ENCODE results near the gene SLC35F5.
"Not testable (repeated sequence)": the region's sequence is repeated elsewhere in the genome, so short reads cannot be mapped to it uniquely, and the experiment has no call there.

SLC35F5 gene

DNA sequence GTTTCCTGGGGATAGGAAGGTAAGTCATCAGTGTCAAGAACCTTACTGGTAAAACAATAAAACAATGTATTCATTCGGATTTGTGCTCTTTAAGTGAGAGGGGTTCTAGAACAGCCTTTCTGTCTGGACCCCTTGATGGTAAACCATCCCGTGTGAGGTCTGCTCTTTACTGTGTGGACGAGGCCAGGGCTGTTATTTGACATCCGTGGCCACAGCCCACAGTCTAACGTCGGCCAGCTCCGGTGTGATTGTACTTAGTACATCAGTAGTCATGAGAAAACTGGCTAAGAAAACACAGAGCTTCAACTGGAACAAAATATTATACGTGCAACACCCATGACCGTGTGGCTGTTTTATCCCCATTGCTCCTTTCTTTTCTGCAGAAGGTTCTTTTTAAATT lies 62.0 kb downstream of the SLC35F5 start:
- DNase-seq: no peak

- peak; percentile 64 for DNase-seq
Observed at GRCh38 chr2:113692698-113693428, 63.6 kb downstream of the SLC35F5 start.

GRCh38 chr2:113690871-113691270 lies 65.6 kb downstream of the SLC35F5 start:
- DNase-seq: peak; percentile 21

DNA sequence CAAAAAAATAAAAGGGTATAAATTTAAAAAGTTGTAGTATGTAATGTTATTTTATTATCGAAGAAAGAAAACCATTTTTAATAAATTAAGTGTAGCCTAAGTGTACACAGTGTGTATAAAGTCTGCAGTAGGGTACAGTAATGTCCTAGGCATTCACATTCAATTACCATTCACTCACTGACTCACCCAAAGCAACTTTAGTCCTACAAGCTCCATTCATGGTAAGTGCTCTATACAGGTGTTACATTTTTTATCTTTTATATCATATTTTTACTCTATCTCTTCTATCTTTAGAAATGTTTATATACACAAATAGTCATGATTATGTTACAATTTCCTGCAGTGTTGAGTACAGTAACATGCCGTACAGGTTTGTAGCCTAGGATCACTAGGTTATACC lies 69.9 kb downstream of the SLC35F5 start:
- DNase-seq: no peak

DNA sequence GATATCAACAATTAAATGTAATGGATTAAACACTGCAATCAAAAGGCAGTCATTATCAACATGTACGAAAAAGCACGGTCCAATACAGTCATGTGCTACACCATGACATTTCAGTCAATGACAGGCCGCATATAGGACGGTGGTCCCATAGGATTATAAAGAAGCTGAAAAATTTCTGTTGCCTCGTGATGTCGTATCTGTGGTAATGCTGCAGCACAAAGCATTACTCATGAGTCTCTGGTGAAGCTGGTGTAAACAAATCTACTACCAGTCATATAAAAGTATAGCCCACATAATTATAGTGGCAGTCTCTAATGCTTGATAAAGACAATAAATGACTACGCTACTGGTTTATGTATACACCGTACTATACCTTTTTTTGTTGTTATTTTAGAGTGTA lies 71.0 kb downstream of the SLC35F5 start:
- DNase-seq: no peak

GRCh38 chr2:113679457-113679856 lies 77.0 kb downstream of the SLC35F5 start:
- no peak for DNase-seq

- DNase-seq: no peak
Observed at GRCh38 chr2:113677330-113677729, 79.1 kb downstream of the SLC35F5 start.

DNA sequence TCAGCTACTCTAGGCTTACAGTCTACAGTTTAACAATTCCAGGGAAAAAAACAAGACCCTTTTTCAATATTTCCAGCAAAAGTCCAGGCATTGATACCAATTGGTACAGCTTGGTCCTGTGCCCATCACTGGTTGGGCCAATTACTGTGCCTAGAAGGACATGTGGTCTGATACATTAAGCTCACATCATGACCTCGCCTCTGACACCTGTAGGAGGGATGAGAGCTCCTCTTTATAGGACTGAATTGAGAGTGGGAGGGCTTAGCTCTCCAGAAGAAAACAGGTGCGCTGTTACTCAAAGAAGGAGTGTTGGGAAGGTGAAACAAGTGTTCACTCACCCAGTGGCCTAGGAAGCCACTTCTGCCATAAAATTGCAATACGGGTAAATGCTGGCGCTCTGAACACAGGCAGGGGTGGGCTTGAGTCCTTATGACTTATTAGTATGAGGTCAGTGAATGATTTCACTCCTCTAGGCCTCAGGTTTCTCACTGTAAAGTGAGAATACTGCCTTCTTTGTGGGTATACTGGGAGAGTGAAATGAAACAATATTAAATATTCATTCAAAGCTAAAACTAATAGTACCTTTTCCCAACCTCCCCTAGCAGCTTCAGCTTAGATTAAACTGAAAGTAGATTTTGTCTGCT lies 79.7 kb downstream of the SLC35F5 start:
- DNase-seq: no peak

DNA sequence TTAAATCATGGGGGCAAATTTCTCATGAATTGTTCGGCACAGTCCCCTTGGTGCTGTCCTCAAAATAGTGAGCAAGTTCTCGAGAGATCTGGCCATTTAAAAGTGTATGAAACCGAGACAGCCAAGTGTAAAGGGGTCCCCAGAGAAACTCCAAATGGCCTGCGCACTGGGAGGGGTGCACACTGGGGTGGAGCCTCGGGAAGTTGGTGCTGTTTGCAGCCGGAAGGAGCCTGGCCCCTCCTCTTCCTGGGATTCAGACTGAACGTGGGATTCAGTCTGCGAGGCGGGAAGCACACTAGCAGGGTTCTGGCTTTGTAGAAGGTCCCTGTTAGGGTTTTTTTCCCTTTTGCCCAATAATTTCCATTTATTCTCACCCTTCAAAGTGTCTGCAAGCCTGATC lies 80.6 kb downstream of the SLC35F5 start:
- no peak for DNase-seq

DNA sequence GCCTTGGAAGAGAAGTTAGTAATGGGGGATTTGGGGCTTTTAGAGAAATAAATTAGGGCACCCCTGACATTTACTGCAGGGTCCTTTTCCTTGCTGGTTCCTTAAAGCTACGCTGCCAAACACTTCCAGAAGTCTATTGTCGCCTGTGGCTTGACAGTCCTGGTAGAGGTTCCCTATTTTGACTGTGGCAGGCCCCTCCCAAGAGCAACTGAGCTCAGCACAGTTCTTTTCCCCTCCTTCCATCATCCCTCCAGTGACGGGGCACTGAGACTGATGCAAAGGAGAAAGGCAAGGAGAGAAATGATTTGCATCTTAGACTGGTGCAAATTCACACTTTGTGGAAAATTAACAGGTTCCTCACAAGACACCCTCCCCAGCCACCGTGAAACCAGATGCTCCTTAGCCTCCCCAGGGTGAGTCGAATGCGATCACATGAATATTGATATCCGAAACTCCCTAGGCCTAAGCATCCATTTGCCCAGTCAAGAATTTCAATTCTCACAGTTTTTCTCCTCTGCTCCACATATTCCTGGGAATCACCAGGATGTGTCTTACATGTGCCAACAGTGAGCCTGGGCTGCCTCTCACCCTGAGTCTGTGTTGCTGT lies 84.0 kb downstream of the SLC35F5 start:
- DNase-seq: no peak

DNA sequence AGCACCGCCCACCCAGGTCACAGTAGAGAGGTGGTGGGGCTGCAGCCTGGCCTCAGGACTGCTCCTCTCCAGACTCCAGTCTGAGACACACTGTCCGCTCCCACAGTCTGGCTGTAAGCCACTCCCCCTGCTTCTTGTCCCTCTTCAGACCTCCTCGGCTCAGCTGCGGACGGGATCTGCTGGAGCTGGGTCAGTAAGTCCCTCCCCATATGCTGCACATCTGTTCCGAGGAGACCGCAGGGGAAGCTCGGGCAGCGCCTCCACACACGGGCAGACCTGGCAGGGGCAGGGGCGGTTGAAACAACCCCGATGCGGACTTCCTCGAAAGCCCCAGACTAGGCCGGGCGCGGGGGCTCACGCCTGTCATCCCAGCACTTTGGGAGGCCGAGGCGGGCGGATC lies 87.4 kb downstream of the SLC35F5 start:
- not testable (repeated sequence) for DNase-seq

- not testable (repeated sequence) for DNase-seq
Observed at GRCh38 chr2:113664761-113665533, 91.5 kb downstream of the SLC35F5 start.

DNA sequence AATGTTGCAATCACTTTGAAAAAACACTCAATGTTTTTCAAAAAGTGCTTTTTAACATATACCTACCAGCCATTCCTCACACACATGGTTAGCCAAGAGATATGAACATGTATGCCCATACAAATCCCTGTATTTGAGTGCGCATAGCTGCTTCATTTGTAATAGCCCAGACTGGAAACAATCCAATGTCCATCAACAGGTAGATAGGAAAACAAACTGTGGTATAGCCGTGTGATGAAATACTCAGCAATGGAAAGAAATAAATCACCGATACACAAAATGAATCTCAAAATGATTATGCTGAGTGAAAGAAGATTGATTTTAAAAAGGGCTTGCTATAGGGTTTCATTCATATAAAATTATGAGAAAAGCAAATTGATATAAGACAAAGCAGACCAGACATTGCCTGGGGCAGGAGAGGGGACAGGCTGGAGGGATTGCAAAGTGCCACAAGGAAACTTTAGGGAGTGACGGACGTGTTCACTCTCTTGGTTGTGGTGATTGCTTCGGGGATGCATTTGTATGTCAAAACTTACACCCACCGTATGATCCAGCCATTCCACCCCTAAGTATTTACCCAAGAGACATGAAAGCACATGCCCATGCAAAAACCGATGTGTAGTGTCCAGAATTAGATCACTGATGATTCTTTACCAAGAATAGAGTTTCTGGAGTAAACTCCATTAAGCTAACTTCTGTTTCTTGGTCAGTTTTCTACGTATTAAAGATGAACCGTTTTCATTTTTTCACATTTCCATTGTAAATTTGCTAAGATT lies 93.0 kb downstream of the SLC35F5 start:
- not testable (repeated sequence) for DNase-seq
